ENCODE data around the gene UNC5A.

Gene UNC5A

GRCh38 chr5:176781638-176782570 lies 28.5 kb upstream of the UNC5A start:
- no peak for DNase-seq

DNA sequence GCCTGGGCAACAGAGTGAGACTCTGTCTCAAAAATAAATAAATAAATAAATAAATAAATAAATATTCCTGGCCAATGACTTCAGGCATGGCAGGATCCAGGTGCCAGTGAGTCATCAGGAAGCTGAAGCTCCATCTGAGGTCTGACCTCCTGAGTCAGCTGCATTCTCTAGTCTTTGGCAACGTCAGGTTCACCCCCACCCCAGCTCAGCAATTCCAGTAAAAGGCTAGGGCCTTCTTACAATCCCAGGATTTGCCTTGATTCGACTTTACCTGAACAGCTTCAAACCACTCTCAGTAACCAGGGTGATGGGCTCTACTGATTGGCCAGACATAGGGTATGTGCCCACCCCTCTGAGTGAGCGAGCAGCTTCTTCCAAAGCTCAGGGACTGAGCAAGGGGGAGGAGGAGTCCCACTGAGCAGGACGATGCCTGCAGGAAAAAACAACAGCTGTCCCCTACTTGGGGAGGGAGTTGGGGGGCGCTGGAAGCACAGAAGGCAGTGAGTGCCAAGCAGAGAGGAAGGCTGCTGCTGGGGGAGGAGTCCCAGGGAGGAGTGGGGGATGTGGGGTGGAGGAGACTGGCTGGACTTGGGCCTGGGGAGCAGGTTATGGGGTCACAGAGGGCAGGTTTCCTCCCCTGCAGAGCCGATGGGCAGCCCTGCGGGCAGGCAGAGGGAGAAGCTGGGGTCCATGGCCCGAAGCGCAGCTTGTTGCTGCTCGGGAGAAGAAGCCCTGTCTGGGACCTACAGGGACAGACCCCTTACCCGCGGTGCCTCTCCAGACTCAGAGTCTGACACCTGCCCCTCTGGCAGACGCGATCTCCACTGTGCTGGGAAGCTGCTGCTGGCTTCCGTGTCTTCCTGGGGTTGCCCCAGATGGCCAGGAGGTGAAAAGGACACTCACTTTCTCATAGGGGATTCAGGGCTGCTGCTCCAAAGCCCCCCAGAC lies 25.9 kb upstream of the UNC5A start:
- DNase-seq: no peak

DNA sequence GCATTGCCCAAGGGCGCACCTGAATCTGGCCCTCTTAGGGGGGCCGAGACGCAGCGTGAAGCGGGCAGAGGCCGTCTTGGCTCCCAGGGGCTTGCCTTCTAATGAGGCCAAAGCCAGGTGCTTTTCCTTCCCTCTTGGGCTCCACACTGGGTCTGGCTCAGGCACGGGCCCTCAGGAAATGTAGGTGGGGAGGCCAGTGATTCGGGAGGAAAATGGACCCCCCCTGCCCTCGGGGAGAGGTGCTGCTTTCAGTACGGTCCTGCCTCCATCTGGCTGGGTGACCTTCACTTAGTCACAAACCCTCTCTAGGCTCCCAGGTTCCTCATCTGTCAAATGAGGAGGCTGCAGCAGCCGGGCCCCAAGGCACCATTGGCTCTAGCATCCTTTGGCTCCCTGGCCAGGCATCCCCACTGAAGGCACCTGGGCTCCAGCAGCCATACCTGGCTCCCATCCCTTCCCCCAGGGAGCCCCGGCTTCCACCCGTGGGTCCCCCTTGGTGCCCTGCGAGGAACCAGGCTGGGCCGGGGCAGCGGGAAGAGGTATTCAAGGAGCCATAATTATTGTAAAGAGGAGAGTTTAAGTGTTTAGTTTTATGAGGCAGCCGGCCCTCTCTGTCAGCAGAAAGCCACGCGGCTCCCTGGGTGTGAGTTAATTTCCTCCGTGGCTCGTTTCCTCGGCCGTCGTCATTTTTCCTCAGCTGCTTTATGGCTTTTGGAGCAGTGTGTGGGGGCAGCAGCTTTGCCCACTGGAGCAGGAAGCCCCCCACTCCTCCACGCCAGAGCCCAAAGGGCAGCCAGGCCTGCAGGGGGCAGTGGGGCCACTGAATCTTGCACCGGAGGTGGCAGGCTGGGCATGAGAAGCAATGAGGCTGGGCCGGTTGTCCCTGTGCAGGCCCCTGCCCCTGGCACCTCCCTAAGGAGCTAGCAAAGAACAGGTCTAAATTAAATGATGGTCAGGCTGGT lies 24.9 kb upstream of the UNC5A start:
- no peak for DNase-seq

DNA sequence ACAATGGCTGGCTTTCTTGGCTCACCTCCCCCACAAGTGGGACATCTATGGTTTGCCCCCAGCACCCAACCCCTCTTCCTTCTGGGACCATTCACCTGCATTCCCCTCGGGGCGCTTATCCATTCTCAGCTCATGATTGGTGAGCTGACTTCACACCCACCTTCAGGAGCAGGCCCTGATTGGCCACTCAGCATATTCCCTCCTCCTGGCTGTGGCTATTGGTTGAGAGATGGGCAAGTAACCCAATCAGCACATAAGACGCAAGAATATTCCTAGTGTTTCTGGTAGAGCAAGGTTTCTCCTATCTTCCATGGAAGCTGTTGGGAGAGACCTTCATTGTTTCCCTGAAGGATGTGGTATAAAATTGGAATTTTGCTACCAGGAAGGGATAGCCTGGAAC lies 22.7 kb upstream of the UNC5A start:
- DNase-seq: no peak

- DNase-seq: no peak
Measured at GRCh38 chr5:176788091-176788490, 22.3 kb upstream of the UNC5A start.

DNA sequence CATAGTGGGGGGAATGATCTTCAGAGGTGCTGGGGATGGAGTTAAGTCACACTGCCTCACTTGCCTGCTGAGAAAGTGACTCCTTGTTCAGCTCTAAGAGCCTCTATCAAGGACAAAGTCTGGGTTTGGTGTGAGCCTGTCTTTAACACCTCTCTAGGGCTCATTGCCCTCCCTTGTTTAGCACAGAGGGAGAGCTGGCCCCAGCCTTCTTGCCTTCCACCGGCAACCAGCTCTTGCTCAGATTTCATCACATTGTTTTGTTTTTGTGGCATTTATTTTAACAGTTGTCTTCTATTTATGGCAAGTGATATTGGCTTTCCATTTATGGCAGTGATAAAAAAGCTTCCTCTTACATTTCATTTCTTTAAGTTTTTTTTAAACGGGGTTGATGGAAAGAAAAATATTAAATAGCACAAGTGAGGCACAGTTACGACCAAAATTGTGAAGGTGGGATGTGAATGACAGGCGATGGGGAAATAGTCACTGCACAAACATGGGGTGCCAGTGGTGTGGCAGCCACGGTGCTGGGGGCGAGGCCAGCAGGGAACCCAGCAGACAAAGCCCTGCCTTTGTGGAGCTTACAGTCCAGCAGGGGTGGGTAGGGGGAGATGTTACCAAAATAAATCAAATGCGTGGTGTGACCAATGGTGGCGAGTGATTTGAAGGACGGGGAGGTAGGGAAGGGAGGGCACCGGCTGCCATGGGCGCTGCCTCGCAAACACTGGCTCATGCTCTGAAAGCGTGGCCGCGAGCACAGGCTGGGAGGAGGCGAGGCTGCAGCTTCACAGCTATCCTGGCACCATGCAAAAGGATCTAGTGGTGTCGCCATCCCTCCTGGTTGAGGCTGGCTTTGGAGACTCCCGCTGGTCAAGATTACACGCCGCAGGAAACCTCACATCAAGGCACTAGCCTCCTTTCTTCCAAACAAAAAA lies 21.2 kb upstream of the UNC5A start:
- no peak for DNase-seq

GRCh38 chr5:176789873-176790615 lies 20.3 kb upstream of the UNC5A start:
- DNase-seq: no peak

GRCh38 chr5:176790941-176791340 lies 19.4 kb upstream of the UNC5A start:
- no peak for DNase-seq

GRCh38 chr5:176792655-176793342 lies 17.6 kb upstream of the UNC5A start:
- no peak for DNase-seq

GRCh38 chr5:176793343-176793699 lies 17.0 kb upstream of the UNC5A start:
- DNase-seq: no peak

DNA sequence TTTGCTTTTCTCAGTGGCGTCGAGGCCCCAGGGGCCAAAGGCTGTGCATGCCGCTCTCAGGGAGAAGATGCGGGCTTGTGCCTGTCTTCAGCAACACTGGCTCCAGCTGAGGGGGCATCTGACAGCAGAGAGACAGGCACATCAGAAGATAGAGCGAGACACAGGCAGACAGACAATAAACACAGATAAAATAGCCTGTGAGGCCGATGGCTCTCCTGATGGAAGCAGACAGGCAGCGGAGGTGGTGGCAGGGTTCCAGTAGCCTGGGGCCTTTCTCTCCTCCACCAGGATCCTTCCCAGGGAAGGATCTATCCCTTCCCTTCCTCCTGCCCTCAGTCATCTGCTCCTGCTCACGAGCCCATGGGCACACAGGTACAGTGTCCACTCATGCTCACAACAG lies 16.6 kb upstream of the UNC5A start:
- no peak for DNase-seq

GRCh38 chr5:176794509-176794908 lies 15.8 kb upstream of the UNC5A start:
- no peak for DNase-seq

- DNase-seq: no peak
Measured at GRCh38 chr5:176796411-176796810, 13.9 kb upstream of the UNC5A start.

DNA sequence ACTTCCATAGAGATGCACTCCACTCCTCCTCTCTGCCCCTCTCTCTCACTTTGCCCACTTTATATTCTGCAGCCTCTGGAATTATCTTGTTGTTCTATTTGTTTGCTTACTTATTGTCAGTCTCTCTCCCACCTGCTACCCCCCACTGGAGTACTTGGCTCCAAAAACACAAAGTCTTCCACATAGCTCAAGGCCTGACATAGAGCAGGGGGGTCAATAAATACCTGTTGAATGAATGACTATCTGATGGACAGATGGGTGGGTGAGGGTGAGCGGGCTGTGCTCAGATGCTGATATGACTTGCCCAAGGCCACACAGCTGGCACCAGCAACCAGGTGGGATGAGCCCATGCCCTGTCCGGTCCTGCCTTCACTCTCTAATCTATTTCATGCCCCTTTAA lies 13.4 kb upstream of the UNC5A start:
- no peak for DNase-seq

GRCh38 chr5:176797456-176798050 lies 12.8 kb upstream of the UNC5A start:
- DNase-seq: peak; percentile 34

DNA sequence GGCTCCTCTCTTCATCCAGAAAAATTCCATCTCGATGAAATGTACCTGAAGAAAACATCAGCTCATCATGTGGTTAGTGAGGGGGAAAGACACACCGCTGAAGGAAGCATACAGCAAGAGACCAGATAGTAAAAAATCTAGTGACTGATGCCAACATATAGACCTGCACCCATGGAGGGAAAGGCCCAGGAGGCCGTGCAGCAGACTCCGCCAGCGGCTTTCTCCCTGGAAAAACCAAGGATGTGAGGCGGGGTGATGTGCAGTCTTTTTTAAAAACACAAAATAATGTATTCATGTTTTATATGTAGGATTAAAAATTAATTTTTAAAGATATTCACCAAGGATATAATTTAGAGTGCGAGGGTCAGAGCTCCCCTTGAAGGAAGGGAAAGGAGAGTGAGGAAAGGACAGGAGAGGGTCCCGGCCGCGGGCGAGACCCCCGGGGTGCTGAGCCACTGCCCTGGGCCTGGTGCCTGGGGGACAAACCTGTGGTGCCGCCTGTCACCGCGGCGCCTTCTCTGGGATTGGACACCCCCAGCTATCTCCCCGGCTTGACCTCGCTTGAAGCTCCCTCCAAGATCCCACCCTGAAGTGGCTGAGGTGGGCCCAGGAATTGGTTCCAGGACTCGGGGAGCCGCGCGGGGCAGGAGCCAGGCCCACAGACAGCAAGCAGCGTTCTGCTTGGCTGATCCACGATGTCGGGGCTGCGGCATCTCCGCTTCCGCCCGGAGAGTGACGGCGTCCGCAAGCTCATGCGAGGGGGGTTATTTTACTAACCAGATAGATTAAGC lies 12.1 kb upstream of the UNC5A start:
- no peak for DNase-seq

GRCh38 chr5:176798949-176799348 lies 11.4 kb upstream of the UNC5A start:
- DNase-seq: no peak

DNA sequence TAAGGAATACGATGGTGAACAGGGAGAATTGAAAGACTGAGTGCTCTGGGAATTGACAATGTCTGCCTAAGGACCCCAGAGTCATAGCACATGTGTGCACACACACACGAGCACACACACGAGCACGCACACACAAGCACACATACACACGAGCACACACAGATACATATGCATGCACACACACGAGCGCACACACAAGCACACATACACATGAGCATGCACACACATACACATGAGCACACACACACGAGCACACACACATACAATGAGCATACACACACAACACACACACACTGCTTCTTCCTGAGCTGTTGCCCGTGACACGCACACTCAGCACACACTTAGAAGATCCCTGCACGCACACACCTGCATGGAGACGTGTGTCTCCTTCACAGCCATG lies 10.9 kb upstream of the UNC5A start:
- no peak for DNase-seq

DNA sequence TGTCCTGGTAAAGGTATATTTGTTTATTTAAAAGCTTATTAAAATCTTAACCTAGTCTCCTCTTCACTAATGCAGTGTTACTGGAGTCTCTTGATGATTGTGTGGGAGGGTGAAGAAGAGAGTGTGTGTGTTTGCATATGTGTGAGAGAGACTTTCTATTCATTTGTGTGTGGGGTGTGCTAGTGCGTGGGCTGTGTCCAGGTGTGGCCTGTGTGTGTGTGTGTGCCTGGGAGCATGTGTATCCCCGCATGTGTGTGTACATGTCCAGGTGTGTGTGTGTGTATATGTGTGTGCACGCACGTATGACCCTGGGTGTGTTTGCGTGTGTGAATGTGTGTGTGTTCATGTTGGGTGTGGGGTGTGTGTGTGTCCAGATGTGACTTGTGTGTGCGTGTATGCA lies 10.3 kb upstream of the UNC5A start:
- no peak for DNase-seq

Data from DMS79 (cell line).